K562 (cell line): Measurements from ENCODE around the gene NRXN3. TPM values are rescaled to one million over a fixed set of nuclear protein-coding genes. Genes with fewer than 3 reads are reported as not detected.

ENCODE experiments used
- ATAC-seq: fragments of 200-7000 bp; cut with Tn5 transposase; 3 replicates; pipeline ENCODE4 v1.9.1; 2020; ENCODE audit warnings: moderate library complexity
- BruUV-seq: library from RNA; stranded (reverse); fragments of 400-500 nt; replicated peaks from 2 replicates; lab custom pipeline; 2021; lab: Mats Ljungman, UMichigan
- CTCF ChIA-PET: fragments of 300-600 bp; formaldehyde crosslinking; extraction: SDS; loops from one replicate; lab custom pipeline; 2021; ENCODE audit warnings: low intra/inter-chr PET ratio; lab: Yijun Ruan, JAX
- POLR2A ChIA-PET: fragments of 300-600, 350-650 bp; sonication (Branson Sonifier 250); formaldehyde crosslinking; extraction: SDS; loops from one replicate; lab custom pipeline; 2021; ENCODE audit warnings: antibody characterized with exemption, inconsistent platforms; lab: Yijun Ruan, JAX
- DNase-seq, 4 experiments: peaks; one replicate each; pipeline versions ENCODE4 v3.0.0 to v3.0.0-alpha.2; 2011 to 2018; ENCODE audit warnings: low spot score in 3 of 4, mixed read lengths in 3 of 4; ENCODE audit errors: extremely low read depth in 1 of 4
- FAIRE-seq: peaks from 2 replicates; lab custom pipeline; 2011; peaks lifted over from hg19 to GRCh38; lab: Jason Lieb, UNC
- H2AFZ ChIP-seq: 2 replicates; pipeline ENCODE4 v1.6.0; 2011; ENCODE audit warnings: low read depth, low read length, control low read depth, inconsistent platforms
- H3K27ac ChIP-seq: fragments of 200-600 bp; 3 replicates; pipeline ENCODE4 v1.8.0; 2011; ENCODE audit warnings: low read depth, mild to moderate bottlenecking, control low read depth, inconsistent platforms, low read length, moderate library complexity, mixed read lengths; ENCODE audit errors: extremely low read depth
- H3K27me3 ChIP-seq, 2 experiments: fragments of 300-600 bp in 1 of 2; 2 replicates in 1 of 2; 3 replicates in 1 of 2; pipeline versions ENCODE4 v1.6.0 to v1.8.0; 2011; ENCODE audit warnings: inconsistent platforms in 2 of 2, low read length in 2 of 2, mild to moderate bottlenecking in 1 of 2, mixed read lengths in 1 of 2, moderate library complexity in 1 of 2; ENCODE audit not compliant: control insufficient read depth in 2 of 2, insufficient read depth in 2 of 2
- H3K36me3 ChIP-seq: fragments of 300-600 bp; 3 replicates; pipeline ENCODE4 v1.8.0; 2011; ENCODE audit warnings: mild to moderate bottlenecking, low read length, inconsistent platforms; ENCODE audit not compliant: control insufficient read depth, insufficient read depth
- H3K4me1 ChIP-seq, 2 experiments: fragments of 200-600 bp in 1 of 2; replicated peaks in 1 of 2; 2 replicates in 1 of 2; 3 replicates in 1 of 2; pipeline versions ENCODE4 v1.5.1 to v1.8.0; 2011; ENCODE audit warnings: inconsistent platforms in 2 of 2, low read length in 2 of 2, mild to moderate bottlenecking in 1 of 2, mixed read lengths in 1 of 2, moderate library complexity in 1 of 2; ENCODE audit not compliant: control insufficient read depth in 2 of 2, insufficient read depth in 2 of 2
- H3K4me2 ChIP-seq: 2 replicates; pipeline ENCODE4 v1.6.1; 2011; ENCODE audit warnings: low read length, control low read depth, inconsistent platforms, mixed read lengths; ENCODE audit not compliant: insufficient read depth
- H3K4me3 ChIP-seq: fragments of 200-600 bp; sonication (generic), shearing (Covaris generic); 2 replicates; pipeline ENCODE4 v1.5.1; 2016; ENCODE audit warnings: control low read depth, inconsistent platforms
- H3K79me2 ChIP-seq: fragments of 200-600 bp; 3 replicates; pipeline ENCODE4 v1.8.0; 2011; ENCODE audit warnings: low read length, inconsistent platforms; ENCODE audit not compliant: control insufficient read depth, insufficient read depth
- H3K9ac ChIP-seq, 2 experiments: 2 replicates each; pipeline versions ENCODE4 v1.6.0 to v1.6.1; 2011; ENCODE audit warnings: low read depth in 2 of 2, low read length in 2 of 2, control low read depth in 1 of 2, inconsistent platforms in 1 of 2, mild to moderate bottlenecking in 1 of 2, mixed read lengths in 1 of 2; ENCODE audit not compliant: insufficient read depth in 1 of 2
- H3K9me1 ChIP-seq: one replicate; pipeline ENCODE4 v1.6.0; 2011; ENCODE audit warnings: inconsistent platforms, mild to moderate bottlenecking, low read length, moderate library complexity; ENCODE audit not compliant: control insufficient read depth, insufficient read depth
- H3K9me3 ChIP-seq: replicated peaks from 2 replicates; pipeline ENCODE4 v1.5.1; 2011; ENCODE audit warnings: low read depth, low read length, inconsistent platforms; ENCODE audit not compliant: control insufficient read depth, insufficient read depth
- H4K20me1 ChIP-seq: replicated peaks from 2 replicates; pipeline ENCODE4 v1.6.1; 2011; ENCODE audit warnings: low read length, inconsistent platforms, mixed read lengths; ENCODE audit not compliant: control insufficient read depth, insufficient read depth
- BRF1 ChIP-seq: IDR thresholded peaks from 3 replicates; pipeline ENCODE4 v1.6.1; 2011; ENCODE audit warnings: borderline replicate concordance, mild to moderate bottlenecking; ENCODE audit not compliant: insufficient read length; ENCODE audit errors: extremely low read depth
- GABPB2 ChIP-seq: fragments of 250-450 bp; sonication (Bioruptor Pico); conservative IDR thresholded peaks from 2 replicates; pipeline ENCODE4 v1.5.1; 2021; ENCODE audit warnings: mild to moderate bottlenecking
- NFRKB ChIP-seq: fragments of 450-650 bp; IDR thresholded peaks from 2 replicates; pipeline ENCODE4 v1.6.1; 2016; ENCODE audit warnings: low read depth
- SNAPC5 ChIP-seq: fragments of 250-450 bp; sonication (Bioruptor Pico); IDR thresholded peaks from 2 replicates; pipeline ENCODE4 v1.8.0; 2021; ENCODE audit warnings: moderate library complexity, mild to moderate bottlenecking, inconsistent platforms
- ZNF449 ChIP-seq: fragments of 250-450 bp; sonication (Bioruptor Pico); IDR thresholded peaks from 2 replicates; pipeline ENCODE4 v1.8.0; 2022; ENCODE audit warnings: moderate library complexity, mild to moderate bottlenecking, inconsistent platforms
- WGBS: fragments of 100-300 bp; shearing (Covaris generic); methylation state at CpG from one replicate; pipeline ENCODE4 v1.1.6; 2016; ENCODE audit warnings: low coverage, mixed read lengths; ENCODE audit not compliant: insufficient coverage; ENCODE audit errors: missing lambda C conversion rate; 5-methylcytosine and 5-hydroxymethylcytosine counted together
- in situ Hi-C: fragments of 300-500 bp; cut with MboI; formaldehyde crosslinking; loops from 4 replicates; pipeline ENCODE4 v1.15.0; 2018; ENCODE audit warnings: inconsistent platforms, mixed read lengths
- intact Hi-C: fragments of 100-400 bp; cut with micrococcal nuclease; formaldehyde crosslinking; loops from 2 replicates; pipeline ENCODE4 v1.14.2; 2022
- polyA plus RNA-seq, 8 experiments: library from polyadenylated mRNA; depleted of rRNA in 4 of 8; stranded (reverse) in 5 of 8; unstranded in 3 of 8; fragments of >200 nt; fragmentation: Nextera tagmentation in 2 of 8; fragmentation: Illumina TruSeq in 1 of 8; extraction: Ambion mirVana in 2 of 8; extraction: Trizol in 1 of 8; gene quantifications; 2 replicates each; pipeline versions ENCODE4 v1.2.1 to v1.2.3, GENCODE V29; 2011 to 2014; ENCODE audit warnings: inconsistent platforms in 1 of 8, missing spikeins in 1 of 8
- total RNA-seq, 7 experiments: library from RNA; depleted of rRNA in 6 of 7; stranded (reverse); fragments of >200 nt in 6 of 7; fragmentation: Illumina TruSeq in 2 of 7; extraction: Trizol in 2 of 7; gene quantifications; 2 replicates each; pipeline versions ENCODE4 v1.2.1 to v1.2.3, GENCODE V29; 2011 to 2021; ENCODE audit warnings: low replicate concordance in 1 of 7

NRXN3 gene
- total and polyA plus RNA-seq, 9 of the 15 experiments (the other 6 are each of a cell fraction or from before 2014, with no cell fraction given) = 0.09 TPM; not detected in 8

GRCh38 chr14:79442786-79443185, 1272.6 kb downstream of the NRXN3 start:
- WGBS = 0% methylated on average over 5 of the region's 5 CpGs
- Histone ChIP-seq H3K9ac (no peak overlapping the region), H3K4me3 (no peak overlapping the region), H3K4me1 (no peaks in the 10 kb centered on the region), H3K79me2 (no peaks in the 10 kb centered on the region), H3K27ac (no peak overlapping the region), H3K36me3 (no peaks in the 10 kb centered on the region), H4K20me1 (no peaks in the 10 kb centered on the region), H3K27me3 (no peaks in the 10 kb centered on the region), H2AFZ (no peak overlapping the region), H3K9me1 (no peaks in the 10 kb centered on the region), H3K4me2 (no peak overlapping the region), H3K9me3 (no peaks in the 10 kb centered on the region)
- BruUV-seq = no TSS peak
- TF ChIP-seq BRF1 (no peak), ZNF449 (no peak)
- no peak for FAIRE-seq
- ChIA-PET POLR2A (no interaction called here), CTCF (no interaction called here)
- intact Hi-C loops = no loop called here
- no peak for ATAC-seq
- DNase-seq = no peak
- in situ Hi-C loops = no loop called here

- H4K20me1 ChIP-seq = no peaks in the 10 kb centered on the region
- intact Hi-C loops (no loop called here), in situ Hi-C loops (no loop called here)
- ATAC-seq (no peak), DNase-seq (no peak), FAIRE-seq (no peak)
- no peak overlapping the region for H3K9ac ChIP-seq
- no peak overlapping the region for H2AFZ ChIP-seq
- no peak overlapping the region for H3K4me2 ChIP-seq
- H3K36me3 ChIP-seq = no peaks in the 10 kb centered on the region
- no peaks in the 10 kb centered on the region for H3K4me1 ChIP-seq
- TF ChIP-seq GABPB2 (no peak), SNAPC5 (no peak), NFRKB (no peak)
- ChIA-PET POLR2A (no interaction called here), CTCF (no interaction called here)
- no peaks in the 10 kb centered on the region for H3K79me2 ChIP-seq
- H3K9me1 ChIP-seq = no peaks in the 10 kb centered on the region
- no peak overlapping the region for H3K4me3 ChIP-seq
- no TSS peak for BruUV-seq
- H3K27ac ChIP-seq = no peak overlapping the region
- no peaks in the 10 kb centered on the region for H3K27me3 ChIP-seq
- no peaks in the 10 kb centered on the region for H3K9me3 ChIP-seq
These were observed 1273.4 kb downstream of the NRXN3 start for GRCh38 chr14:79443602-79444001.
